Measurements from ENCODE around the gene UBE2F.

DNA sequence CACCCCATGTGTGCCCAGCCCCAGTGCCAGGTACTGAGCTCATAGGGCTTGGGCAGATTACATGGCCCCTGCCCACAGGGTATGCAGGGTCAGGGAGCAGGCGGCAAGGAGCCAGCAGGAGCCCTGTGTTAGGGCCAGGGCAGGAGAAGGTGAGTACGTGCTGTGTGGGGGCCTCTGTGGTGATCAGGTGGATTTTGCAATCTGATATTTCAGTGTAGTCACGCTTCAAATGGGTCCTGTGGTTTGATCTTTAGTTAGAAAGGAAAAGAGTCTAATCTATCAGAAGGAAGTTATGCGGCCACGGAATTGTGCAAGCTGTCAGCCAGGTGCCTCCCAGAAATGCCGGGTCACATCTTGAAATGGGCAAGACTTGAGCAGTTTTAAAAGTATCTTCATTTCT lies 13.9 kb downstream of the UBE2F start:
- TF ChIP-seq CTCF (IDR thresholded peaks at IDR 0.05) (no peak), POLR2A (IDR thresholded peaks at IDR 0.05) (no peak)

Data from testis (tissue), 2 donors.